SK-N-SH treated with all-trans-retinoic acid at 6 μM for 48 hours (cell line): ENCODE measurements around the gene RAB44.

Experiments used
- ARNTL ChIP-seq: fragments of 450-650 bp; formaldehyde crosslinking; IDR thresholded peaks from 2 replicates; pipeline ENCODE4 v1.5.0; 2020; ENCODE audit warnings: low read depth, mild to moderate bottlenecking, moderate library complexity, borderline replicate concordance
- BACH2 ChIP-seq: fragments of 250-450 bp; sonication (Bioruptor Pico); IDR thresholded peaks from 2 replicates; pipeline ENCODE4 v1.9.0; 2021; ENCODE audit warnings: mild to moderate bottlenecking, borderline replicate concordance
- CREB5 ChIP-seq: fragments of 250-450 bp; sonication (Bioruptor Pico); IDR thresholded peaks from 2 replicates; pipeline ENCODE4 v1.5.1; 2020; ENCODE audit warnings: low read depth, mild to moderate bottlenecking, moderate library complexity
- GLIS3 ChIP-seq: fragments of 250-450 bp; sonication (Bioruptor Pico); IDR thresholded peaks from 2 replicates; pipeline ENCODE4 v1.5.0; 2020; ENCODE audit warnings: mild to moderate bottlenecking, moderate library complexity
- OSR1 ChIP-seq: fragments of 250-450 bp; sonication (Bioruptor Pico); IDR thresholded peaks from 2 replicates; pipeline ENCODE4 v1.8.0; 2022; ENCODE audit warnings: moderate library complexity, mild to moderate bottlenecking, inconsistent platforms
- POU6F1 ChIP-seq: fragments of 250-450 bp; sonication (Bioruptor Pico); IDR thresholded peaks from 2 replicates; pipeline ENCODE4 v1.8.0; 2021; ENCODE audit warnings: low read depth, mild to moderate bottlenecking, moderate library complexity, borderline replicate concordance
- PPARA ChIP-seq: fragments of 250-450 bp; sonication (Bioruptor Pico); IDR thresholded peaks from 2 replicates; pipeline ENCODE4 v1.5.0; 2020; ENCODE audit warnings: mild to moderate bottlenecking, borderline replicate concordance
- RARB ChIP-seq: fragments of 250-450 bp; sonication (Bioruptor Pico); IDR thresholded peaks from 2 replicates; pipeline ENCODE4 v1.8.0; 2021; ENCODE audit warnings: mild to moderate bottlenecking, moderate library complexity
- SNAI2 ChIP-seq: fragments of 250-450 bp; sonication (Bioruptor Pico); IDR thresholded peaks from 2 replicates; pipeline ENCODE4 v1.5.0; 2020; ENCODE audit warnings: mild to moderate bottlenecking, moderate library complexity
- ZC3H10 ChIP-seq: fragments of 250-450 bp; sonication (Bioruptor Pico); IDR thresholded peaks from 2 replicates; pipeline ENCODE4 v1.5.1; 2021; ENCODE audit warnings: mild to moderate bottlenecking, moderate library complexity
- ZFP30 ChIP-seq: fragments of 450-650 bp; formaldehyde crosslinking; IDR thresholded peaks from 2 replicates; pipeline ENCODE4 v1.5.0; 2022; ENCODE audit warnings: mild to moderate bottlenecking, moderate library complexity
- ZNF8 ChIP-seq: fragments of 450-650 bp; formaldehyde crosslinking; IDR thresholded peaks from 2 replicates; pipeline ENCODE4 v1.5.0; 2020; ENCODE audit warnings: mild to moderate bottlenecking, moderate library complexity
- TF ChIP-seq, protein P1 (sequence below): fragments of 250-450 bp; sonication (Bioruptor Pico); IDR thresholded peaks from 2 replicates; pipeline ENCODE4 v1.5.0; 2020; ENCODE audit warnings: mild to moderate bottlenecking, moderate library complexity
- TF ChIP-seq, protein P2 (sequence below): fragments of 250-450 bp; sonication (Bioruptor Pico); IDR thresholded peaks from 2 replicates; pipeline ENCODE4 v1.5.1; 2021; ENCODE audit warnings: mild to moderate bottlenecking, moderate library complexity

DNA sequence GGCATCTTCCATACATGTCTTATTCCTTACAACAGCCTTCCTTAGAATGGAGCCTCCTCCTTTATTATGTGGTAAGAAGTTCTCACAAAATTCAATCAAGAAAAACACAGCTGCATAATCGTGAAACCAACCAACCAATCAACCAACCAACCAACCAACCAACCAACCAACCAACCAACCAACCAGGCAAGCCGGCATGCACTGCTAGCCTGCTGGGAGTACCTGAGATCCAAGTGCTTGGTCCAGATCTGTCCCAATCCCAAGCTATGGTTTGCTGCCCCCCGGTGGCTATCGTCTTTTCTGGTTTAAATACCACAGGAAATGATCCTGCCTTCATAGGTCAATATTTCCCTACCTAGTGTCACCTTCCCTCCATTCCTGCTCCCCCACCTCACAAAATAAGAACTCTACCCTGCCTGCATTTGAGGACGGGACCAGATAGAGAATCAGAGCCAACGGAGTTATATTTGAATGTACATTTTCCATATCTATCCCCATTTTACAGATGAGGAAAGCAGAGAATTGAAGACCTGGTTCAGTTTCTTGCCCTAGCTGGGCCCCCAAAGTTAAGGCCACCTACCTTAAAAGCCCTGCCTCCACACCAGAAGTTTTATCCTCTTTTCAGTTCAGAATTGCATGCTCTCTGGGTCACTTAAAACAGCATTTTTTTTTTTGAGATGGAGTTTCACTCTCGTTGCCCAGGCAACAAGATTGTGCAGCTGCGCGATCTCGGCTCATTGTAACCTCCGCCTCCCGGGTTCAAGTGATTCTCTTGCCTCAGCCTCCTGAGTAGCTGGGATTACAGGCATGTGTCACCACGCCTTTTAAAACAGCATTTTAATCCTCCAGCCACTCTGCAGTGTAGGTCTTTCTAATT, 27.1 kb downstream of the RAB44 start:
- TF ChIP-seq CREB5 (CRISPR knock-in tag), result no peak
- no peak for TF ChIP-seq ZFP30 (CRISPR knock-in tag)
- TF ChIP-seq ARNTL, result no peak
- no peak for TF ChIP-seq POU6F1 (CRISPR knock-in tag)
- no peak for TF ChIP-seq SNAI2 (CRISPR knock-in tag)
- TF ChIP-seq, protein P1, sequence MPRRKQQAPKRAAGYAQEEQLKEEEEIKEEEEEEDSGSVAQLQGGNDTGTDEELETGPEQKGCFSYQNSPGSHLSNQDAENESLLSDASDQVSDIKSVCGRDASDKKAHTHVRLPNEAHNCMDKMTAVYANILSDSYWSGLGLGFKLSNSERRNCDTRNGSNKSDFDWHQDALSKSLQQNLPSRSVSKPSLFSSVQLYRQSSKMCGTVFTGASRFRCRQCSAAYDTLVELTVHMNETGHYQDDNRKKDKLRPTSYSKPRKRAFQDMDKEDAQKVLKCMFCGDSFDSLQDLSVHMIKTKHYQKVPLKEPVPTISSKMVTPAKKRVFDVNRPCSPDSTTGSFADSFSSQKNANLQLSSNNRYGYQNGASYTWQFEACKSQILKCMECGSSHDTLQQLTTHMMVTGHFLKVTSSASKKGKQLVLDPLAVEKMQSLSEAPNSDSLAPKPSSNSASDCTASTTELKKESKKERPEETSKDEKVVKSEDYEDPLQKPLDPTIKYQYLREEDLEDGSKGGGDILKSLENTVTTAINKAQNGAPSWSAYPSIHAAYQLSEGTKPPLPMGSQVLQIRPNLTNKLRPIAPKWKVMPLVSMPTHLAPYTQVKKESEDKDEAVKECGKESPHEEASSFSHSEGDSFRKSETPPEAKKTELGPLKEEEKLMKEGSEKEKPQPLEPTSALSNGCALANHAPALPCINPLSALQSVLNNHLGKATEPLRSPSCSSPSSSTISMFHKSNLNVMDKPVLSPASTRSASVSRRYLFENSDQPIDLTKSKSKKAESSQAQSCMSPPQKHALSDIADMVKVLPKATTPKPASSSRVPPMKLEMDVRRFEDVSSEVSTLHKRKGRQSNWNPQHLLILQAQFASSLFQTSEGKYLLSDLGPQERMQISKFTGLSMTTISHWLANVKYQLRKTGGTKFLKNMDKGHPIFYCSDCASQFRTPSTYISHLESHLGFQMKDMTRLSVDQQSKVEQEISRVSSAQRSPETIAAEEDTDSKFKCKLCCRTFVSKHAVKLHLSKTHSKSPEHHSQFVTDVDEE, result no peak
- no peak for TF ChIP-seq PPARA
- no peak for TF ChIP-seq ZC3H10
- TF ChIP-seq OSR1 (CRISPR knock-in tag), result no peak
- TF ChIP-seq, protein P2, sequence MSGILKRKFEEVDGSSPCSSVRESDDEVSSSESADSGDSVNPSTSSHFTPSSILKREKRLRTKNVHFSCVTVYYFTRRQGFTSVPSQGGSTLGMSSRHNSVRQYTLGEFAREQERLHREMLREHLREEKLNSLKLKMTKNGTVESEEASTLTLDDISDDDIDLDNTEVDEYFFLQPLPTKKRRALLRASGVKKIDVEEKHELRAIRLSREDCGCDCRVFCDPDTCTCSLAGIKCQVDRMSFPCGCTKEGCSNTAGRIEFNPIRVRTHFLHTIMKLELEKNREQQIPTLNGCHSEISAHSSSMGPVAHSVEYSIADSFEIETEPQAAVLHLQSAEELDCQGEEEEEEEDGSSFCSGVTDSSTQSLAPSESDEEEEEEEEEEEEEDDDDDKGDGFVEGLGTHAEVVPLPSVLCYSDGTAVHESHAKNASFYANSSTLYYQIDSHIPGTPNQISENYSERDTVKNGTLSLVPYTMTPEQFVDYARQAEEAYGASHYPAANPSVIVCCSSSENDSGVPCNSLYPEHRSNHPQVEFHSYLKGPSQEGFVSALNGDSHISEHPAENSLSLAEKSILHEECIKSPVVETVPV, result no peak
- TF ChIP-seq BACH2, result no peak
- no peak for TF ChIP-seq ZNF8 (CRISPR knock-in tag)
- no peak for TF ChIP-seq GLIS3 (CRISPR knock-in tag)
- no peak for TF ChIP-seq RARB
